GM12801 (cell line): ENCODE measurements around the gene HNRNPU.

Experiments used
- CTCF ChIP-seq: IDR thresholded peaks from one replicate; pipeline ENCODE4 v1.5.1; 2011; ENCODE audit warnings: control low read depth; ENCODE audit not compliant: insufficient read length; ENCODE audit errors: extremely low read depth

Gene HNRNPU

GRCh38 chr1:244864253-244865027 is at the start of gene HNRNPU:
Gene HNRNPU (minus strand): TSS chr1:244864543. CDS start chr1:244864307, 236 bp downstream.
- TF ChIP-seq CTCF, result no peak

GRCh38 chr1:244913806-244914205 is 49.5 kb upstream of the HNRNPU start:
- no peak for TF ChIP-seq CTCF

DNA sequence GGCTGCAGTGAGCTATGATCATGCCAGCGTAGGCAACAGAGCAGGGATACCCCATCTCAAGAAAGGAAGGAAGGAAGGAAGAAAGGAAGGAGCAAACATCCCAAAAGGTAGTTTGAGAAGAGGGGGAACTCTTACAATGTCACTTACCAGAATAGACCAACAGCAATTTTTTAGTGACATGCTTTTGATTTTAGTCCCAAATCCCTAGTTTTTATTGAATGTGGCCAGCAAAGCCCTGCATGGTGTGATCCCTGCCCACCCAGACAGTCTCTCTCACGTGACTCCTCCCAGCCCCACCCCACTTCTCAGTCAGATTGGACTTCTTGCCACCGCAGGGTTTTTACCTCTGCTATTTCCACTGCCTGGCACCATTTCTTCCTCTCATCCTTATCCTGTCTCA is 39.8 kb upstream of the HNRNPU start:
- TF ChIP-seq CTCF, result no peak

DNA sequence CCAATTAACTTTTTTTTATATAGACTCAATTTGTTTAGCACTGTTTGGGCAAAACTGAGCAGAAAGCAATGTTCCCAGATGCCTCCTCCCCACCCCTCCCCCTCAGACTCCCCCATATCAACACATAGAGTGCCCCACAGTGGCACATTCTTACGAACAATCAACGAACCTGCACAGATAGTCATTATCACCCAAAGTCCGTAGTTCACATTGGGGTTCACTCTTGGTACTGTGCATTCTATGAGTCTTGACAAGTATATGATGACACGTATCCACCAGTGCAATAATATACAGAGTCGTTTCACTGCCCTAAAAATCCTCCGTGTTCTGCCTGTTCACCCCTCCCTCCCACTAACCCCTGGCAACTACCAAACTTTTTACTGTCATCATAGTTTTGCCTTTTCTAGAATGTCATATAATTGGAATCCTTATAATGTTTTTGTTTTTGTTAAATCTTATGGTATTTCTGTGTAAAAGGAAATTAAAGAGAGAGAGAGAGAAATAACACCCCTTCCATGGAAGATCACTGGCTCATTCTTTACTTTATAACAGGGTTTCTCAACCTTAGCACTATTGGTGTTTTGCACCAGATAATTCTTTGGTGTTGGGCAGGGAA is 37.2 kb upstream of the HNRNPU start:
- TF ChIP-seq CTCF, result no peak

DNA sequence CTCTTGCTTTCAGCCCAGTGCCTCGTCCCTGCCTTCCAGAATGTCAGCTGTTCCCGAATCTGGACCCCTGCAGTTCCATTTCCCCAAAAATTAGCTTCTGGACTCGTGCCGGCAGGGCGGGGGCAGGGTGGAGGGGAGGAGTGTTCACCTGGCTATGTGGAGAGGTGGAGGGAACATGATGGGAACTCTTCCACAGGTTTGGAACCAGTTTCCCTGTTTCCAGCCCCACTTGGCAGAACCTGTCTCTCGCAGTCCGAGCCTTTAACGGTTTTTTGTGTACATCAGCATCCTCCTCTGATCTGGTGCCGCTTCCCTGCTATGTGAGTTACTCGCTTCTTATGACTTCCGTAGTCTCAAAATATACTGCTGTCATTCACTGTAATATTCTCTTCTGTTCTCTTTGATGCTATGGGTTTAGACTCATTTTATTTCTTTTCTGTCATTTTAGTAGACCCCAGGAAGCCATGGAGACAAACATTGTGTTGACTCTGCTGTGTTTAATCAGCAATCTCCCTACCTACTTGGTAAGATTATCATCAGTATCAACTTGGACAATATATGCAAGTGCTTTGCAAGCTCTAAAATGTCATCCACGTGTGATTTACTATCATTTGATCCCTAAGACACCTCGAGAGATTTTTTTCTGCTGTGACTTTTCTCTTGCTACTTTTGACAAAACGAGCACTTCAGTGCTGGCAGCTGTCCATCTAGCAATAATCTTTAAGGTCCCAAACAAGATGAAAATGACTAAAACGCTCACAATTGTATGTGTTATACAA is 33.3 kb upstream of the HNRNPU start:
- no peak for TF ChIP-seq CTCF

GRCh38 chr1:244896550-244896949 is 32.2 kb upstream of the HNRNPU start:
- TF ChIP-seq CTCF, result no peak

- TF ChIP-seq CTCF, result no peak
Measured at GRCh38 chr1:244893836-244894235, 29.5 kb upstream of the HNRNPU start.
